ENCODE data around the gene ABHD15.

Gene ABHD15

DNA sequence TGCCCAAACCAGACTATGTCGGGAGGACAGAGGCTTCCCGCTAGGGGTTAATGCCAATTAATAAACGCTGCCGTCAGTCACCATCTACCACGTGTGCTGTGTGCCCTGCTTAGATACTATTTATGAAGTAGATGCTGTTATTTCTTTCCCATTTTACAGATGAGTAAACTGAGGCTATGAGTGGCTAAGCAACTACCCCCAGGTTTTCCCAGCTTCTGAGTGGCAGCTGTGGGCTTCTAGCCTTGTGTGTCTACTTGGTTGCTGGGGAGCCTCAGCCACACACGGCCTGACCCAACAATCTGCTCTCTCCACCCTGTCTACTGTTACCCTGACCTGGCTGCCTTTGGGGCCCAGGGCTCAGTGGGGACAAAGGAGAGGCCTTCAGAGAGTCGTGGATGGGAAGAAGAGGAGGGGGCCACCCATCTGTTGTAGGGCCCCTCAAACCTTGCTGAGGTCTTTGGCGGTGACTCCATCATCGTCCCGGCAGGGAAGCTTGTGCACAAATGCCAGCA is 15.5 kb upstream of the ABHD15 start:
- DNase-seq (ENCODE audit: low read depth) = no peak

DNA sequence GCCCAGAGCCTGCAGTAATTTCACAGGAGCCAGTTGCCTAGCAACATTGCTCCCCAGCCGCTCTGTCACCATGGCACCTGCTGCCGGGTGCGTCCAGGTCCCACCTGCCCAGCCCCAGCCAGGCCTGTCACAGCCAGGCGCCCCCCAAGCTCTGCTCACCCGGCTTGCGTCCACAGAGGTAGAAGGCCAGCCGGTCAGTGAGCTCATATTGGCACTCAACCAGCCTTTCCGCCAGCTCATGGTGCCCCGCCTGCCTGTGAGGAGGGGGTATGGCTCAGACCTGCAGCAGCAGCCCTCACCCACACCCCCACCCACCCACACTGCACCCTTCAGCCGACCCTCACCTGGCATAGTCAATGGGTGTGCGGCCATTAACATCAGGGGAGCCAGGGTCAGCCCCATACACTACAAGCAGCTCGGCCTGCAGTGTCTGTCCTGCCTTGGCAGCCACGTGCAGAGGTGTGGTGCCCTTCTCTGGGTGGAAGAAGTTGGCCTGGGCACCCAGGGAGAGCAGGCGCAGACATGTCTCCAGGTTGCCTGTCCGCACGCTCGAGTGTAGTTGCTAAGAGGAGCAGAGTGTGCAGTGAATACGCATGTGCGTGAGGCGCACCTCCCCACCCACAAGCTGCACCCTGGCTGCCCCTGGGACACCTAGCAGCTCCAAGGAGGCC is 14.9 kb upstream of the ABHD15 start:
- no peak for DNase-seq (ENCODE audit: low read depth)

GRCh38 chr17:29579866-29580771 is 13.3 kb upstream of the ABHD15 start:
- DNase-seq (ENCODE audit: low read depth) = no peak

GRCh38 chr17:29578626-29579485 is 12.0 kb upstream of the ABHD15 start:
- no peak for DNase-seq (ENCODE audit: low read depth)

DNA sequence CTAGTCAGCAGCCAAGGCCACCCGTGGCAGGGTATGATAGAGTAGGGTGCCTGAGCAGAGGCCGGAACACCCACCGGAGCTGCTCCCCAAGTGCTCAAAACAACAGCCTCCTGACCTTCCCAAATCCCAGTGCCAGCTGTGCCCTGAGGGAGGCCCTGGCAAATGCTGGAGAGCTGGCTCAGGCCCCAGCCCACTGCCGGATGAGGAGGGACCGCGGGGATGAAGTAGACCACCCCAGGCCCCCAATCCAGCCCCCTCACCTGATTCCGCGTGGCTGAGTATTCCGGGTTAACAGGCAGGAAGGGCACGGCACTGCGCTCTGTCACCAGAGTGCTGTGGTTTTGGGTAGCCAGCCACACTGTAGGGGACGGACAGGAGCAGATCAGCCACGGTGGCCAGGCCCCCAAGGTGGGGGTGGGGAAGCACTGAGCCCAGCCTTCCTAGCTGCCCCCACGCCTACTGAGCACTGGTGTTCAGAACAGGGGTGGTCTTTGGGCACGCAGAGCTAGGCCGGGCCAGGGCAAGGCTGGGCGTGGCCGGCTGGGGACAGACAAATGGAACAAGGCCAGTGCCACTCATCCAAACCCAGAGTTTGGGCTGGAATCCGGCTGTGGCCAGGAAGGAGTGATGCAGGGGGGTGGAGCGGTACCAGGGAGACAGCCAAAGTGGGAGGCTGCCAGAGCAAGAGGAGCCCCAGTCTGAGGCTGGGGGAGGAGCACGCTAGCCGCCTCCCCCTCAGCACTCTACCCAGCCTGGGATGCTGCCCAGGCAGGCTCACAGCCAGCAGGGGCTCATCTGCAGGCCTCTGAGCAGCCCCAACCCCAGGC is 10.8 kb upstream of the ABHD15 start:
- no peak for DNase-seq (ENCODE audit: low read depth)

- DNase-seq (ENCODE audit: low read depth) = no peak
Observed at GRCh38 chr17:29577001-29577370, 10.1 kb upstream of the ABHD15 start.

- DNase-seq (ENCODE audit: low read depth) = no peak
Observed at GRCh38 chr17:29576214-29577000, 9.6 kb upstream of the ABHD15 start.

GRCh38 chr17:29575511-29576213 is 8.8 kb upstream of the ABHD15 start:
- DNase-seq (ENCODE audit: low read depth) = no peak

DNA sequence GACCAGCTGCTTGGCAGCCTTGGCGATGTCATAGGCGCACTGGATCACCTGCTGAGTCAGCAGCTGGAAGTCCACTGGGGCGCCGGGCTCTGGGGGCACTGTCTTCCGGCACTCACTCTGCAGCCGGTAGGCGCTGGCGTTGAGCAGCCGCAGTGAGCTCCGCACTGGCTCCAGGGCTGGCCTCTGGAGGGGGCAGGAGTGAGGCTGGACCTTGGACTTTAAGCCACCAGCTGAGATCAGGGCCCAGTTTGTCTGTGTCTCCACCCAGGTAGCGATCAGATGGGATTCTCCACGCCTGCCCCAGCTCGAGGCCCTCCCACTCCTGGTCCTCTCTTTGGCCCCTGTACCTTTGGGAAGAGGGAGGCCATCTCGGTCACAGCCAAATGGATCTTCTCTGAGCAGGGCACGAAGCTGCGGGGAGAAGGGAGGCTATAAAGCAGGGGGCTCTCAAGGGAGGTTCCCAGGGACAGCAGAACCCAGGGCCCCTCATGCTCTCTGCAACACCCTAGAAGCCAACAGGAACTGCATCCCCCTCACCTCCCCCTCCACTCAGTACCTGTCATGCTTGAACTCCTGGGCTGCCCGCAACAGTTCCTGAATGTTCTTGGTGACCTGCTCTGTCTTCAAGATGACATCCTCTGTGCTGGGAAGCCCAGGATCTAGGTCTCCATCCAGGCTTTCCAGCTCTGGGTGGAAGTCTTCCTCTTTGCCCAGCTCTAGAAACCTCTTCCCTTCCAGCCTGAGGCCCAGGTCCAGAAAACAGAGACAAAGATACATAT is 8.1 kb upstream of the ABHD15 start:
- DNase-seq (ENCODE audit: low read depth) = no peak

DNA sequence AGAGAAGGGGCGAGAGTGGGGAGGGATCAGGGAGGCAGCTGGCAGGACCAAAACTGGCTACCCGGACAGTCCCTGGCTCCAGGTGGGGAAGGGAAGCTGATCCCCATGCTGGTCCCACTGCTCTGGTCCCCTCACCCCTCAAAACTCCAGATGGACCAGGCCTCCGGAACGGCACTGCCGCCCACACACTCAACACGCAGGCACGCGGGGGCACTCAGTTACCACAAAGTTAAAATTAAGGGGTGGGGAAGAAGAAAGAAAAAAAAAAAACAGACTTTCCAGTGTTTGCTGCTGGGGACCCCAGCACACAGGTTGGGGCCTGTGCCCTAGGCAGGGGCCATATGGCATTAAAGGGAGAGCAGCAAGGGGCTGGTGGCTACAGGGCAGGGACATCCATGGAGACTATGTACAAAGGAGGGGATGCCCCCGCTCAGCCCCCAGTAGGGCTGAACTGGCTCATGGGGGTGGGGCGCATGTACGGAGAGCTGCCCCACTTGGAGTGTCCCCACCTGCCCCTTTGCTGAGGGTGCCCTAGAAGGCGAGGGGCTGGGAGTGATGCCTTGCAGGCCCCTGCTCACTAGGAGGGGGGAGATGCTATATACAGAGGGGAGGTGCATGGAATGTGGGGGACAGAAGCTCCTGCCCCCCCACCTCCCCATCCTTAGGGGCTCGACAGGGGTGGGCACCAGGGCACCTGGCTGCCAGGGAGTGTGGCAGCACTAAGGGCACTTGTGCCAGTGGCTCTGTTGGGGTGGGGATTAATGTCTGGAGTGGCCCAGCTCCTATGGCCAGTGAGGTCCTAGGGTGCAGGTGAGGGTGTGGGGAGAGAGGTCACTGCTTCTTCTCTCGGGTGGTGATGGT is 7.3 kb upstream of the ABHD15 start:
- no peak for DNase-seq (ENCODE audit: low read depth)

DNA sequence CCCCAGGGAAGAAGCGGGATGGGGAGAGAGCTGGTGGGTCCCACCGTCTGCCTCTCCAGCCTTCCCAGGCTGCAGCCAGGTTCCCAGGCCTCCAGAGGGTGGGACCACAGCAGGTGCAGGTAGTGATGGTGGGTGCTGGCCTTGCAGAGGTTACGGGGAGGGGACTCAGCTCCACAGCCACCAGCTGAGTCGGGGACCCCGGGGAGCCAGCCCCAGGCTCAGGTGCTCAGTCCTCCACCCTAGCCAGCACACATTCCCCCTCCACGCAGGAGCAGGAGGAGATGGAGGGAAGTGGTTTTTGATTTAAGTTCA is 6.7 kb upstream of the ABHD15 start:
- no peak for DNase-seq (ENCODE audit: low read depth)

DNA sequence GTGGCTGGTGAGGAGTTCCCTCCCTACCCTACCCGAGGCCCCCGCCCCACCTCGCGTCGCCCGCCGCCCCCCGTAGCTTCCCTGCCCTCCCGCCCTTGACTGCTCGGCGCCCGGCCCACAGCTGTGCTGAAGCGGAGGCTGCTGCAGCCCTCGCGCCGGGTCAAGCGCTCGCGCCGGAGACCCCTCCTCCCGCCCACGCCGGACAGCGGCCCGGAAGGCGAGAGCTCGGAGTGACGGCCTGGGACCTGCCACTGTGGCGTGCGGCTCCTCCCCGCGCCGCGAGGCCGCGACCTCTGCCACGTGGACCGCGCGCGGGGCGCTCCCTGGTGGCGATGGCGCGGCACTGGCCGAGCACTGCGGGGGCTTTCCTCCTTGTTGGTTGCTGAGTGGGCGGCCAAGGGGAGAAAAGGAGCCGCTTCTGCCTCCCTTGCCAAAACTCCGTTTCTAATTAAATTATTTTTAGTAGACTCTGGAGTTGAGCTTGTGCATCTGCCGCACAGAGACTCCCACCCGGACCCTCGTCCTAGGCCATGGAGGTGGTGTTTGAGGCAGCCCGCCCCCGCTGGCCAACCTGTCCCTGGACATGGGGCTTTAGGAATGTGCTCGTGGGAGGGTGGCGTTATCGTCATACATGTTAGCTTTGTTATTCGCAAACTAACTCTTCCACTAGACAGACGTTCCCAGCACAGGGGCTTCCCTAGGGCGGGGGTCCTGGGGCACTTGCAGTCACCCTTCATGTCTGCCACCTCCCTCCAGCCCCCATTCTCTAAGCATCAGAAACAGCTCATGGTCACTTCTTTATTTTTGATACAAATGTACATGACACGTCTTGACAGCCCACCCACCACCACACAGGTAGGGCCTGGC is 6.1 kb upstream of the ABHD15 start:
- no peak for DNase-seq (ENCODE audit: low read depth)

DNA sequence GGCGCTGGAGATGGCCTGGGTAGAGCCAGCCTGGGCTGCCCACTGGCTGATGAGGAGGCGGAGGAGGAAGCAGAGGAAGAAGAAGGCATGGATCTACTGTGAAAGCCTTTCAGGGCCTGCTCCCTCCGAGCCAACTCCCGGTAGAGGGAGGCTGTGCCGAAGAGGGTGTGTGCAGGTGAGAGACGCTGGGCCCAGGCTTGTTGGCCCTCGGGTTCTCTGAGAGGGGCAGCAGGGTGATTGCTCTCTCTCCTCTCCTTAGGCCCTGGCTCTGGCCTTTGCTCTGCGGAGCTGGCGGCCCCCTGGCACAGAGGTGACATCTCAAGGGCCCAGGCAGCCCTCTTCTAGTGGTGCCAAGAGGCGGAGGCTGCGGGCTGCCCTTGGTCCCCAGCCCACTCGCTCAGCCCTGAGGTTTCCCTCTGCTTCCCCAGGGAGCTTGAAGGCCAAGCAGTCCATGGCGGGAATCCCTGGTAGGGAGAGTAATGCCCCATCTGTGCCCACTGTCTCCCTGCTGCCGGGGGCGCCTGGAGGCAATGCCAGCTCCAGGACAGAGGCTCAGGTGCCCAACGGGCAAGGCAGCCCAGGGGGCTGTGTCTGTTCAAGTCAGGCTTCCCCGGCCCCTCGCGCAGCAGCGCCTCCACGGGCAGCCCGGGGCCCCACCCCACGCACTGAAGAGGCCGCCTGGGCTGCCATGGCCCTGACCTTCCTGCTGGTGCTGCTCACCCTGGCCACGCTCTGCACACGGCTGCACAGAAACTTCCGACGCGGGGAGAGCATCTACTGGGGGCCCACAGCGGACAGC is 5.2 kb upstream of the ABHD15 start:
- DNase-seq (ENCODE audit: low read depth) = no peak

- no peak for DNase-seq (ENCODE audit: low read depth)
Observed at GRCh38 chr17:29571486-29571882, 4.6 kb upstream of the ABHD15 start.

GRCh38 chr17:29570521-29570920 is 3.7 kb upstream of the ABHD15 start:
- DNase-seq (ENCODE audit: low read depth) = no peak

- DNase-seq (ENCODE audit: low read depth) = no peak
Observed at GRCh38 chr17:29569245-29569950, 2.6 kb upstream of the ABHD15 start.

Data from HS-5 (cell line).